Measurements from ENCODE around the gene CASR.

GRCh38 chr3:122307976-122308375, 124.5 kb downstream of the CASR start:
- no peak for TF ChIP-seq CTCF (IDR thresholded peaks at IDR 0.05)
- TF ChIP-seq NRF1 (IDR thresholded peaks at IDR 0.05; ENCODE audit: low read depth, low read length), result no peak
- no peak for TF ChIP-seq GATA2 (CRISPR knock-in tag; IDR thresholded peaks at IDR 0.05)
- TF ChIP-seq IRF3 (IDR thresholded peaks at IDR 0.05; ENCODE audit: low read depth, low read length), result no peak
- no peak for TF ChIP-seq REST (IDR thresholded peaks at IDR 0.05; ENCODE audit: low read depth, low read length)
- no peak for TF ChIP-seq TCF12 (IDR thresholded peaks at IDR 0.05)
- TF ChIP-seq YY1 (IDR thresholded peaks at IDR 0.05; ENCODE audit: low read depth), result no peak
